ENCODE results near the gene ZCCHC13. TPM values are rescaled to one million over a fixed set of nuclear protein-coding genes. Genes with fewer than 3 reads are reported as not detected.

The ZCCHC13 gene
- total and polyA plus RNA-seq, 9 donors: not detected

- Histone ChIP-seq H3K4me3 (no peak overlapping the region), H3K27me3 (no peaks in the 10 kb centered on the region), H3K9me3 (no peaks in the 10 kb centered on the region), H3K36me3 (no peaks in the 10 kb centered on the region), H3K4me1 (ENCODE audit: insufficient read depth) (no peaks in the 10 kb centered on the region), H3K27ac (no peak overlapping the region)
- intact Hi-C loops (cut with DNase I): no loop called here
- DNase-seq: no peak
- WGBS, 3 donors: 69 to 80% (median 75%) methylated on average over 4 of the region's 4 CpGs
- TF ChIP-seq POLR2A (IDR thresholded peaks at IDR 0.05) (no peak), EP300 (IDR thresholded peaks at IDR 0.05) (no peak), CTCF (IDR thresholded peaks at IDR 0.05) (no peak)
These were observed 47.8 kb downstream of the ZCCHC13 start for GRCh38 chrX:74351760-74352159.

GRCh38 chrX:74353984-74354383 lies 50.0 kb downstream of the ZCCHC13 start:
- intact Hi-C loops (cut with DNase I): no loop called here
- H3K9me3 ChIP-seq: no peaks in the 10 kb centered on the region
- TF ChIP-seq EP300 (IDR thresholded peaks at IDR 0.05): no peak
- no peak for TF ChIP-seq CTCF (IDR thresholded peaks at IDR 0.05)
- no peak for TF ChIP-seq POLR2A (IDR thresholded peaks at IDR 0.05)
- WGBS, 3 donors: 29 to 60% (median 55%) methylated on average over 1 of the region's 1 CpG
- H3K36me3 ChIP-seq: no peaks in the 10 kb centered on the region
- H3K4me3 ChIP-seq: no peak overlapping the region
- no peak for DNase-seq
- H3K4me1 ChIP-seq (ENCODE audit: insufficient read depth): no peaks in the 10 kb centered on the region
- no peaks in the 10 kb centered on the region for H3K27me3 ChIP-seq
- H3K27ac ChIP-seq: no peak overlapping the region

MicroRNA genes within 50 kb of the gene (microRNA counts, 767-probe panel; counts per million panel counts)
- microRNA hsa-miR-374a-5p (4,990 counts per million, percentile 94 among the panel's probes with 10 or more counts), microRNA hsa-miR-545-3p (530 counts per million, percentile 78 among the panel's probes with 10 or more counts)

Small RNA genes within 50 kb of the gene (microRNA-seq; reads per million reads assigned to microRNA genes)
- 171 to 265 (median 208) reads per million in 3 donors for gene MIR374A
- gene MIR545: 0 to 1.4 (median 0) reads per million in 3 donors

Small RNA genes within 50 kb of the gene (small RNA-seq; reads per million reads assigned to genes)
- not detected for gene AC004386.2
- 3.4 reads per million, percentile 77 among the genes with 10 or more reads in this experiment for gene MIR374A
- 0.20 reads per million for gene MIR545
- not detected for gene RF02119
- gene RF02120: not detected
- not detected for gene RF02121
- gene RF02122: not detected
- not detected for gene RF02123

Other genes with a start within 250 kb of the ZCCHC13 start
- 10 to 100 TPM in 5 of 7 donors, 1 to 10 TPM in 2; 8.1 to 41.4 (median 24.1) TPM for gene SLC16A2, start 117.3 kb downstream of the ZCCHC13 start, total RNA-seq
- gene SLC16A2, start 117.3 kb downstream of the ZCCHC13 start, polyA plus RNA-seq: 10 to 100 TPM; 16.3 to 37.1 TPM